ENCODE results near the gene ACAT2.
A peak's percentile ranks its signal among the peaks of the same experiment; 100 is the strongest.

Gene ACAT2

DNA sequence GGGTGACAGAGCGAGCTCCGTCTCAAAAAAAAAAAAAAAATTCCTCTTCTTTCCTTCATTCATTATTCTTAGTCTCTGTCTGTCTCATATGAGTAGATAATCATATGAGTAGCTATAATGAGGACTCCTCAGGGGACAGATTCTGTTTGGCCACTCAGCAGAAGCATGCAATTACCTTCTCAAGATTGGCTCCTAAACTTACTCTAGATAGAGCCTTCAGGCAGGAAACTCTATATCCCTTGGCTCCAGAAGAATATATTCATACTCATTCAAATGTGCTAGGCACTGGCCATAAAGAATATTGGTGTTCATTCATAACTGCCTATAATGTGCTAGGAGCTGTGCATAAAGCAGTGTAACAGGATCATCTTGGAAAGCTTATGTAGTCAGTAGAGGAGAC is 2.2 kb upstream of the ACAT2 start (continued):
- TF ChIP-seq ZNF169 (tag by site-specific recombination; IDR thresholded peaks at IDR 0.05) = no peak
- TF ChIP-seq GLIS1 (tag by site-specific recombination; IDR thresholded peaks at IDR 0.05) = no peak
- no peak for TF ChIP-seq ZSCAN16 (tag by site-specific recombination; IDR thresholded peaks at IDR 0.05)
- no peak for TF ChIP-seq MYNN (tag by site-specific recombination; IDR thresholded peaks at IDR 0.05; ENCODE audit: borderline replicate concordance)
- TF ChIP-seq, protein P1, sequence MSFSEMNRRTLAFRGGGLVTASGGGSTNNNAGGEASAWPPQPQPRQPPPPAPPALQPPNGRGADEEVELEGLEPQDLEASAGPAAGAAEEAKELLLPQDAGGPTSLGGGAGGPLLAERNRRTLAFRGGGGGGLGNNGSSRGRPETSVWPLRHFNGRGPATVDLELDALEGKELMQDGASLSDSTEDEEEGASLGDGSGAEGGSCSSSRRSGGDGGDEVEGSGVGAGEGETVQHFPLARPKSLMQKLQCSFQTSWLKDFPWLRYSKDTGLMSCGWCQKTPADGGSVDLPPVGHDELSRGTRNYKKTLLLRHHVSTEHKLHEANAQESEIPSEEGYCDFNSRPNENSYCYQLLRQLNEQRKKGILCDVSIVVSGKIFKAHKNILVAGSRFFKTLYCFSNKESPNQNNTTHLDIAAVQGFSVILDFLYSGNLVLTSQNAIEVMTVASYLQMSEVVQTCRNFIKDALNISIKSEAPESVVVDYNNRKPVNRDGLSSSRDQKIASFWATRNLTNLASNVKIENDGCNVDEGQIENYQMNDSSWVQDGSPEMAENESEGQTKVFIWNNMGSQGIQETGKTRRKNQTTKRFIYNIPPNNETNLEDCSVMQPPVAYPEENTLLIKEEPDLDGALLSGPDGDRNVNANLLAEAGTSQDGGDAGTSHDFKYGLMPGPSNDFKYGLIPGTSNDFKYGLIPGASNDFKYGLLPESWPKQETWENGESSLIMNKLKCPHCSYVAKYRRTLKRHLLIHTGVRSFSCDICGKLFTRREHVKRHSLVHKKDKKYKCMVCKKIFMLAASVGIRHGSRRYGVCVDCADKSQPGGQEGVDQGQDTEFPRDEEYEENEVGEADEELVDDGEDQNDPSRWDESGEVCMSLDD (tag by site-specific recombination; IDR thresholded peaks at IDR 0.05) = no peak
- no peak for TF ChIP-seq KLF1 (tag by site-specific recombination; IDR thresholded peaks at IDR 0.05)
- TF ChIP-seq ZNF561 (tag by site-specific recombination; IDR thresholded peaks at IDR 0.05; ENCODE audit: borderline replicate concordance) = no peak
- TF ChIP-seq, protein P2, sequence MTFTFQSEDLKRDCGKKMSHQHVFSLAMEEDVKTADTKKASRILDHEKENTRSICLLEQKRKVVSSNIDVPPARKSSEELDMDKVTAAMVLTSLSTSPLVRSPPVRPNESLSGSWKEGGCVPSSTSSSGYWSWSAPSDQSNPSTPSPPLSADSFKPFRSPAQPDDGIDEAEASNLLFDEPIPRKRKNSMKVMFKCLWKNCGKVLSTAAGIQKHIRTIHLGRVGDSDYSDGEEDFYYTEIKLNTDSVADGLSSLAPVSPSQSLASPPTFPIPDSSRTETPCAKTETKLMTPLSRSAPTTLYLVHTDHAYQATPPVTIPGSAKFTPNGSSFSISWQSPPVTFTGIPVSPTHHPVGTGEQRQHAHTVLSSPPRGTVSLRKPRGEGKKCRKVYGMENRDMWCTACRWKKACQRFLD (tag by site-specific recombination; IDR thresholded peaks at IDR 0.05) = no peak
- no peak for TF ChIP-seq ZNF558 (tag by site-specific recombination; IDR thresholded peaks at IDR 0.05)
- TF ChIP-seq SETDB1 (IDR thresholded peaks at IDR 0.05; ENCODE audit: insufficient read length, low read length) = no peak
- TF ChIP-seq ZFP41 (tag by site-specific recombination; IDR thresholded peaks at IDR 0.05; ENCODE audit: borderline replicate concordance) = no peak
- TF ChIP-seq ZNF2 (tag by site-specific recombination; IDR thresholded peaks at IDR 0.05) = 0 out of 2 replicates have a peak, but pooled peaks have one; percentile 20
- no peak for TF ChIP-seq GFI1B (tag by site-specific recombination; IDR thresholded peaks at IDR 0.05)
- 0 out of 2 replicates have a peak, but pooled peaks have one; percentile 24 for TF ChIP-seq IKZF3 (tag by site-specific recombination; IDR thresholded peaks at IDR 0.05)
- no peak for TF ChIP-seq AEBP2 (tag by site-specific recombination; IDR thresholded peaks at IDR 0.05; ENCODE audit: borderline replicate concordance)
- TF ChIP-seq ZNF600 (tag by site-specific recombination; IDR thresholded peaks at IDR 0.05) = peak; percentile 63; the same call in 1 of the 2 replicates
- TF ChIP-seq ZNF433 (tag by site-specific recombination; IDR thresholded peaks at IDR 0.05; ENCODE audit: low read depth) = no peak
- TF ChIP-seq ZNF596 (tag by site-specific recombination; IDR thresholded peaks at IDR 0.05) = no peak
- no peak for TF ChIP-seq ZNF560 (tag by site-specific recombination; IDR thresholded peaks at IDR 0.05; ENCODE audit: borderline replicate concordance)
- no peak for TF ChIP-seq ZNF488 (tag by site-specific recombination; IDR thresholded peaks at IDR 0.05)
- no peak for TF ChIP-seq ZNF223 (tag by site-specific recombination; IDR thresholded peaks at IDR 0.05)
- 0 out of 2 replicates have a peak, but pooled peaks have one; percentile 32 for TF ChIP-seq ZNF629 (tag by site-specific recombination; IDR thresholded peaks at IDR 0.05)
- TF ChIP-seq BCL11A (tag by site-specific recombination; IDR thresholded peaks at IDR 0.05; ENCODE audit: low read depth) = no peak
- no peak for TF ChIP-seq ZNF48 (tag by site-specific recombination; IDR thresholded peaks at IDR 0.05)
- TF ChIP-seq ZNF777 (tag by site-specific recombination; IDR thresholded peaks at IDR 0.05; ENCODE audit: borderline replicate concordance) = no peak
- TF ChIP-seq ZXDB (tag by site-specific recombination; IDR thresholded peaks at IDR 0.05) = 0 out of 2 replicates have a peak, but pooled peaks have one; percentile 27
- no peak for TF ChIP-seq PRDM1 (tag by site-specific recombination; IDR thresholded peaks at IDR 0.05)
- TF ChIP-seq ZBTB17 (tag by site-specific recombination; IDR thresholded peaks at IDR 0.05) = no peak
- TF ChIP-seq REPIN1 (tag by site-specific recombination; IDR thresholded peaks at IDR 0.05; ENCODE audit: low read depth) = no peak
- peak; percentile 34; the same call in 1 of the 2 replicates for TF ChIP-seq KLF8 (tag by site-specific recombination; IDR thresholded peaks at IDR 0.05)
- no peak for TF ChIP-seq ZNF26 (tag by site-specific recombination; IDR thresholded peaks at IDR 0.05)
- TF ChIP-seq, protein P3, sequence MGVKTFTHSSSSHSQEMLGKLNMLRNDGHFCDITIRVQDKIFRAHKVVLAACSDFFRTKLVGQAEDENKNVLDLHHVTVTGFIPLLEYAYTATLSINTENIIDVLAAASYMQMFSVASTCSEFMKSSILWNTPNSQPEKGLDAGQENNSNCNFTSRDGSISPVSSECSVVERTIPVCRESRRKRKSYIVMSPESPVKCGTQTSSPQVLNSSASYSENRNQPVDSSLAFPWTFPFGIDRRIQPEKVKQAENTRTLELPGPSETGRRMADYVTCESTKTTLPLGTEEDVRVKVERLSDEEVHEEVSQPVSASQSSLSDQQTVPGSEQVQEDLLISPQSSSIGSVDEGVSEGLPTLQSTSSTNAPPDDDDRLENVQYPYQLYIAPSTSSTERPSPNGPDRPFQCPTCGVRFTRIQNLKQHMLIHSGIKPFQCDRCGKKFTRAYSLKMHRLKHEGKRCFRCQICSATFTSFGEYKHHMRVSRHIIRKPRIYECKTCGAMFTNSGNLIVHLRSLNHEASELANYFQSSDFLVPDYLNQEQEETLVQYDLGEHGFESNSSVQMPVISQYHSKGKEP (tag by site-specific recombination; IDR thresholded peaks at IDR 0.05) = peak; percentile 76
- no peak for TF ChIP-seq ZNF266 (tag by site-specific recombination; IDR thresholded peaks at IDR 0.05; ENCODE audit: low read depth)
